IMR-90 (cell line): ENCODE measurements around the gene THAP9.

Experiments
- CHD1 ChIP-seq: IDR thresholded peaks from 2 replicates; pipeline ENCODE4 v1.6.1; 2012; ENCODE audit warnings: low read depth, low read length, improper control_type of control experiment
- CTCF ChIP-seq: conservative IDR thresholded peaks from 2 replicates; pipeline ENCODE4 v1.5.1; 2012; ENCODE audit warnings: mild to moderate bottlenecking, low read depth, low read length, improper control_type of control experiment
- FOS ChIP-seq: fragments of 150-350 bp; IDR thresholded peaks from 2 replicates; pipeline ENCODE4 v1.6.1; 2016; ENCODE audit warnings: low read depth, low read length
- MXI1 ChIP-seq: IDR thresholded peaks from 2 replicates; pipeline ENCODE4 v1.6.1; 2012; ENCODE audit warnings: low read depth, mild to moderate bottlenecking, low read length, moderate library complexity, borderline replicate concordance
- POLR2A ChIP-seq: IDR thresholded peaks from 2 replicates; pipeline ENCODE4 v1.6.1; 2012; ENCODE audit warnings: mild to moderate bottlenecking, low read depth, low read length
- RCOR1 ChIP-seq: IDR thresholded peaks from 2 replicates; pipeline ENCODE4 v1.6.1; 2012; ENCODE audit warnings: mild to moderate bottlenecking, low read length, improper control_type of control experiment; ENCODE audit not compliant: insufficient replicate concordance
- SMC3 ChIP-seq: fragments of 150-350 bp; IDR thresholded peaks from 2 replicates; pipeline ENCODE4 v1.6.1; 2016; ENCODE audit warnings: low read depth, mild to moderate bottlenecking, antibody characterized with exemption, low read length, moderate library complexity
- USF2 ChIP-seq: fragments of 150-350 bp; IDR thresholded peaks from 2 replicates; pipeline ENCODE4 v1.6.1; 2017; ENCODE audit warnings: mild to moderate bottlenecking, antibody characterized with exemption, low read length, low read depth

- TF ChIP-seq CTCF = no peak
- TF ChIP-seq POLR2A = no peak
- TF ChIP-seq FOS = peak; percentile 30; the same call in 1 of the 2 replicates
- no peak for TF ChIP-seq SMC3
- TF ChIP-seq CHD1 = no peak
- TF ChIP-seq RCOR1 = no peak
- TF ChIP-seq USF2 = no peak
- no peak for TF ChIP-seq MXI1
Observed at GRCh38 chr4:82905205-82905604, 4.7 kb downstream of the THAP9 start.
